ENCODE data around the gene BCAR3.

BCAR3 gene

DNA sequence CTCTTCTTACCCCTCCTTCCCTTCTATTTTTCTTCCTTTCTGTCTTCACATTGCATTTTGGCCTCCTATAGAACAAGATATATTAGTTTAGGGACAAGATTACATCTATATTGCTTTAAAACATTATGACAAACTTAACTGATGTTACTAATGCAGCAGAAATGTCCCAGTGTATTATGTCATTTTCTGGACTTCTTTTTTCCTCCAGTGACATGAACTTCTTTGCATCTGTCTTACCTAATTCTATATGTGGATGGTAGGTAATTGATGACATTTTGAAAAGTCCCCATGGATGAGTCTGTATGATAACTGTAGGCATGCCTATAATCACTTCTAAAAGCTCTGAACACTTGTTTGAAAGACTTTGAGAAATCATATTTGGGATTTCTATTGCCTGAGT, 144.2 kb downstream of the BCAR3 start:
- Histone ChIP-seq H3K27me3 (ENCODE audit: control insufficient read depth in 3 of 3, insufficient read depth in 3 of 3, low read depth in 1 of 3, low read length in 3 of 3) (no peaks in the 10 kb centered on the region), H2BK15ac (ENCODE audit: low read length) (no peak overlapping the region), H3K9me3 (replicated peaks in 1 of 2; ENCODE audit: control insufficient read depth in 2 of 2, insufficient read depth in 1 of 2, low read depth in 1 of 2, low read length in 2 of 2) (no peaks in the 10 kb centered on the region), H3K27ac (replicated peaks; ENCODE audit: low read length) (no peak overlapping the region), H2BK5ac (ENCODE audit: low read length) (no peak overlapping the region), H2BK120ac (ENCODE audit: low read depth, low read length) (no peak overlapping the region), H3K14ac (ENCODE audit: low read length) (no peak overlapping the region), H3K18ac (ENCODE audit: low read length) (no peak overlapping the region), H3K23ac (ENCODE audit: low read depth, low read length, poor library complexity) (no peak overlapping the region), H2BK12ac (ENCODE audit: low read length) (no peak overlapping the region), H4K91ac (ENCODE audit: low read depth, low read length, poor library complexity) (no peak overlapping the region), H2AFZ (ENCODE audit: low read length) (no peak overlapping the region), H3K4me3 (ENCODE audit: low read length in 2 of 2) (no peak overlapping the region), H3K4me2 (ENCODE audit: insufficient read depth, low read length, poor library complexity, severe bottlenecking) (no peak overlapping the region), H3K9ac (ENCODE audit: low read depth, low read length, poor library complexity) (no peak overlapping the region), H3K36me3 (replicated peaks in 1 of 2; ENCODE audit: control insufficient read depth in 2 of 2, insufficient read depth in 2 of 2, low read length in 2 of 2) (peaks cover 3 to 97% of the 10 kb centered on the region in 2 donors), H3K4ac (ENCODE audit: low read length) (no peak overlapping the region), H4K8ac (ENCODE audit: low read depth, low read length) (no peak overlapping the region), H3K4me1 (ENCODE audit: control insufficient read depth in 2 of 2, insufficient read depth in 1 of 2, low read depth in 1 of 2, low read length in 2 of 2) (no peaks in the 10 kb centered on the region), H2AK5ac (ENCODE audit: low read depth, low read length) (no peak overlapping the region), H3K79me1 (ENCODE audit: low read depth, low read length) (no peaks in the 10 kb centered on the region)
- no peak for DNase-seq (ENCODE audit: low spot score)

GRCh38 chr1:93533677-93534076, 148.0 kb downstream of the BCAR3 start:
- Histone ChIP-seq H3K27ac (replicated peaks; ENCODE audit: low read length) (no peak overlapping the region), H3K18ac (ENCODE audit: low read length) (no peak overlapping the region), H3K4me2 (ENCODE audit: insufficient read depth, low read length, poor library complexity, severe bottlenecking) (no peak overlapping the region), H2AFZ (ENCODE audit: low read length) (no peak overlapping the region), H3K14ac (ENCODE audit: low read length) (no peak overlapping the region), H4K91ac (ENCODE audit: low read depth, low read length, poor library complexity) (no peak overlapping the region), H2BK15ac (ENCODE audit: low read length) (no peak overlapping the region), H3K4me3 (ENCODE audit: low read length in 2 of 2) (no peak overlapping the region), H2AK5ac (ENCODE audit: low read depth, low read length) (no peak overlapping the region), H2BK12ac (ENCODE audit: low read length) (no peak overlapping the region), H2BK5ac (ENCODE audit: low read length) (no peak overlapping the region), H3K9ac (ENCODE audit: low read depth, low read length, poor library complexity) (no peak overlapping the region), H3K4ac (ENCODE audit: low read length) (no peak overlapping the region), H3K79me1 (ENCODE audit: low read depth, low read length) (no peaks in the 10 kb centered on the region), H3K36me3 (replicated peaks in 1 of 2; ENCODE audit: control insufficient read depth in 2 of 2, insufficient read depth in 2 of 2, low read length in 2 of 2) (peaks cover 10 to 98% of the 10 kb centered on the region in 2 donors), H4K8ac (ENCODE audit: low read depth, low read length) (no peak overlapping the region), H2BK120ac (ENCODE audit: low read depth, low read length) (no peak overlapping the region), H3K27me3 (ENCODE audit: control insufficient read depth in 3 of 3, insufficient read depth in 3 of 3, low read depth in 1 of 3, low read length in 3 of 3) (no peaks in the 10 kb centered on the region), H3K4me1 (ENCODE audit: control insufficient read depth in 2 of 2, insufficient read depth in 1 of 2, low read depth in 1 of 2, low read length in 2 of 2) (no peaks in the 10 kb centered on the region), H3K23ac (ENCODE audit: low read depth, low read length, poor library complexity) (no peak overlapping the region), H3K9me3 (replicated peaks in 1 of 2; ENCODE audit: control insufficient read depth in 2 of 2, insufficient read depth in 1 of 2, low read depth in 1 of 2, low read length in 2 of 2) (peaks cover 0 to 7% of the 10 kb centered on the region in 2 donors)
- DNase-seq (ENCODE audit: low spot score) = no peak

DNA sequence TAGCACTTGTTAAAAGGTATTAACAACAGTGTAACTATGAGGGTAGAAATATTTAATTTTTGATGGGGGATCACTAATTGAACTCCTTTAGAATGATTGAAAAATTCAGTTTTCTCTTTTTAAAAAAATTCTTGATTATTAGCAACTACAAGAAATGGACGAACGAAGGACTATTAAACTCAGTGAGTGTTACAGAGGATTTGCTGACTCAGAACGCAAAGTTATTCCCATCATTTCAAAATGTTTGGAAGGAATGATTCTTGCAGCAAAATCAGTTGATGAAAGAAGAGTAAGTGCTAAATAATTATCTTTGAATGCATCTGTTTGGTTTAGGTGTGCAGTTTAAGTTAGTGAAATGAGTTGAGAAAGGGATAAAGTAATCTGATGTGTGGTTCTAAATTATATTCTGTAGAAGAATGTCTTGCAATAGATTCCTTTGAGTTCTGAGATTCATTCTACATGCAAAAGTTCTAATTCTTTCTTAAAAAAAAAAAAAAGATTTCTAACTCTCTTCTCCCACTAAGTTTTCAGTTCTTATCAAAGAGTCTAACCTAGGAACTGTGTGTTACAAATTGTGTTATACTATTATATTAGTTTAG, 148.8 kb downstream of the BCAR3 start:
- Histone ChIP-seq H4K91ac (ENCODE audit: low read depth, low read length, poor library complexity) (no peak overlapping the region), H3K4me3 (ENCODE audit: low read length in 2 of 2) (no peak overlapping the region), H3K4me1 (ENCODE audit: control insufficient read depth in 2 of 2, insufficient read depth in 1 of 2, low read depth in 1 of 2, low read length in 2 of 2) (no peaks in the 10 kb centered on the region), H2AK5ac (ENCODE audit: low read depth, low read length) (no peak overlapping the region), H3K9me3 (replicated peaks in 1 of 2; ENCODE audit: control insufficient read depth in 2 of 2, insufficient read depth in 1 of 2, low read depth in 1 of 2, low read length in 2 of 2) (peaks cover 0 to 7% of the 10 kb centered on the region in 2 donors), H3K4ac (ENCODE audit: low read length) (no peak overlapping the region), H3K23ac (ENCODE audit: low read depth, low read length, poor library complexity) (no peak overlapping the region), H2BK12ac (ENCODE audit: low read length) (no peak overlapping the region), H2BK15ac (ENCODE audit: low read length) (no peak overlapping the region), H3K14ac (ENCODE audit: low read length) (no peak overlapping the region), H3K9ac (ENCODE audit: low read depth, low read length, poor library complexity) (no peak overlapping the region), H2BK5ac (ENCODE audit: low read length) (no peak overlapping the region), H3K36me3 (replicated peaks in 1 of 2; ENCODE audit: control insufficient read depth in 2 of 2, insufficient read depth in 2 of 2, low read length in 2 of 2) (peaks cover 12 to 96% of the 10 kb centered on the region in 2 donors), H2AFZ (ENCODE audit: low read length) (no peak overlapping the region), H3K27me3 (ENCODE audit: control insufficient read depth in 3 of 3, insufficient read depth in 3 of 3, low read depth in 1 of 3, low read length in 3 of 3) (no peaks in the 10 kb centered on the region), H4K8ac (ENCODE audit: low read depth, low read length) (no peak overlapping the region), H2BK120ac (ENCODE audit: low read depth, low read length) (no peak overlapping the region), H3K27ac (replicated peaks; ENCODE audit: low read length) (no peak overlapping the region), H3K4me2 (ENCODE audit: insufficient read depth, low read length, poor library complexity, severe bottlenecking) (no peak overlapping the region), H3K18ac (ENCODE audit: low read length) (no peak overlapping the region), H3K79me1 (ENCODE audit: low read depth, low read length) (no peaks in the 10 kb centered on the region)
- DNase-seq (ENCODE audit: low spot score) = no peak
- WGBS, 2 donors (ENCODE audit: extremely low coverage in 2 of 2, insufficient read length in 2 of 2, insufficient replicate concordance in 1 of 2) = no CpG with 5 or more reads among the region's 3 CpGs

DNA sequence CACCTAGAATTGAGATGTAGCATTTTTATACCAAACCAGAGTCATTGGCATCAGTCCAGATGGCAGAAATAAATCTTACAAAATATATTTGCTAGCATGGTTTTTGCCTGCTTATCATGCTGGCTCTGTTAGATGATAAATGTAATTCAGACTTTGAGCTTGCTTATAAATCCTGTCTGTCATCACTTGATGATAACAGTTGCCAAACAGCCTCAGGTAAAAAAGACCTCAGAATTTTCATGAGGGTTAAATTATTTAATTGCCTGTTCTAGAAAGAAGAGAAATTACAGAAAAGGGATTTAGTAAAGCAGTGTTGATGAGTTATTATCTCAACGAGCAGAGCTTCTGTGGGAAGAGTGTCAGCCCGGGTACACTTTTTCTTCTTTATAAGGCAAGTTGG, 150.4 kb downstream of the BCAR3 start:
- no peak overlapping the region for H2AK5ac ChIP-seq (ENCODE audit: low read depth, low read length)
- H3K4ac ChIP-seq (ENCODE audit: low read length) = no peak overlapping the region
- no peak for DNase-seq (ENCODE audit: low spot score)
- peaks cover 12 to 97% of the 10 kb centered on the region in 2 donors for H3K36me3 ChIP-seq (replicated peaks in 1 of 2; ENCODE audit: control insufficient read depth in 2 of 2, insufficient read depth in 2 of 2, low read length in 2 of 2)
- no peak overlapping the region for H2AFZ ChIP-seq (ENCODE audit: low read length)
- no CpG with 5 or more reads among the region's 2 CpGs for WGBS, 2 donors (ENCODE audit: extremely low coverage in 2 of 2, insufficient read length in 2 of 2, insufficient replicate concordance in 1 of 2)
- no peak overlapping the region for H4K8ac ChIP-seq (ENCODE audit: low read depth, low read length)
- H3K4me1 ChIP-seq (ENCODE audit: control insufficient read depth in 2 of 2, insufficient read depth in 1 of 2, low read depth in 1 of 2, low read length in 2 of 2) = no peaks in the 10 kb centered on the region
- H2BK12ac ChIP-seq (ENCODE audit: low read length) = no peak overlapping the region
- no peaks in the 10 kb centered on the region for H3K27me3 ChIP-seq (ENCODE audit: control insufficient read depth in 3 of 3, insufficient read depth in 3 of 3, low read depth in 1 of 3, low read length in 3 of 3)
- no peak overlapping the region for H3K9ac ChIP-seq (ENCODE audit: low read depth, low read length, poor library complexity)
- H3K4me2 ChIP-seq (ENCODE audit: insufficient read depth, low read length, poor library complexity, severe bottlenecking) = no peak overlapping the region
- no peak overlapping the region for H2BK5ac ChIP-seq (ENCODE audit: low read length)
- H3K79me1 ChIP-seq (ENCODE audit: low read depth, low read length) = no peaks in the 10 kb centered on the region
- no peak overlapping the region for H2BK15ac ChIP-seq (ENCODE audit: low read length)
- no peak overlapping the region for H3K23ac ChIP-seq (ENCODE audit: low read depth, low read length, poor library complexity)
- H3K14ac ChIP-seq (ENCODE audit: low read length) = no peak overlapping the region
- H2BK120ac ChIP-seq (ENCODE audit: low read depth, low read length) = no peak overlapping the region
- no peak overlapping the region for H4K91ac ChIP-seq (ENCODE audit: low read depth, low read length, poor library complexity)
- no peak overlapping the region for H3K18ac ChIP-seq (ENCODE audit: low read length)
- H3K4me3 ChIP-seq (ENCODE audit: low read length in 2 of 2) = no peak overlapping the region
- H3K27ac ChIP-seq (replicated peaks; ENCODE audit: low read length) = no peak overlapping the region
- H3K9me3 ChIP-seq (replicated peaks in 1 of 2; ENCODE audit: control insufficient read depth in 2 of 2, insufficient read depth in 1 of 2, low read depth in 1 of 2, low read length in 2 of 2) = peaks cover 0 to 7% of the 10 kb centered on the region in 2 donors
